Activated T-cell treated with anti-CD3 and anti-CD28 coated beads for 1 hour (primary cell): Measurements from ENCODE around the gene FRMPD2.

Source experiments
- DNase-seq: peaks from one replicate; pipeline ENCODE4 v3.0.0-alpha.2; 2020; ENCODE audit warnings: low read depth

Gene FRMPD2, protein sequence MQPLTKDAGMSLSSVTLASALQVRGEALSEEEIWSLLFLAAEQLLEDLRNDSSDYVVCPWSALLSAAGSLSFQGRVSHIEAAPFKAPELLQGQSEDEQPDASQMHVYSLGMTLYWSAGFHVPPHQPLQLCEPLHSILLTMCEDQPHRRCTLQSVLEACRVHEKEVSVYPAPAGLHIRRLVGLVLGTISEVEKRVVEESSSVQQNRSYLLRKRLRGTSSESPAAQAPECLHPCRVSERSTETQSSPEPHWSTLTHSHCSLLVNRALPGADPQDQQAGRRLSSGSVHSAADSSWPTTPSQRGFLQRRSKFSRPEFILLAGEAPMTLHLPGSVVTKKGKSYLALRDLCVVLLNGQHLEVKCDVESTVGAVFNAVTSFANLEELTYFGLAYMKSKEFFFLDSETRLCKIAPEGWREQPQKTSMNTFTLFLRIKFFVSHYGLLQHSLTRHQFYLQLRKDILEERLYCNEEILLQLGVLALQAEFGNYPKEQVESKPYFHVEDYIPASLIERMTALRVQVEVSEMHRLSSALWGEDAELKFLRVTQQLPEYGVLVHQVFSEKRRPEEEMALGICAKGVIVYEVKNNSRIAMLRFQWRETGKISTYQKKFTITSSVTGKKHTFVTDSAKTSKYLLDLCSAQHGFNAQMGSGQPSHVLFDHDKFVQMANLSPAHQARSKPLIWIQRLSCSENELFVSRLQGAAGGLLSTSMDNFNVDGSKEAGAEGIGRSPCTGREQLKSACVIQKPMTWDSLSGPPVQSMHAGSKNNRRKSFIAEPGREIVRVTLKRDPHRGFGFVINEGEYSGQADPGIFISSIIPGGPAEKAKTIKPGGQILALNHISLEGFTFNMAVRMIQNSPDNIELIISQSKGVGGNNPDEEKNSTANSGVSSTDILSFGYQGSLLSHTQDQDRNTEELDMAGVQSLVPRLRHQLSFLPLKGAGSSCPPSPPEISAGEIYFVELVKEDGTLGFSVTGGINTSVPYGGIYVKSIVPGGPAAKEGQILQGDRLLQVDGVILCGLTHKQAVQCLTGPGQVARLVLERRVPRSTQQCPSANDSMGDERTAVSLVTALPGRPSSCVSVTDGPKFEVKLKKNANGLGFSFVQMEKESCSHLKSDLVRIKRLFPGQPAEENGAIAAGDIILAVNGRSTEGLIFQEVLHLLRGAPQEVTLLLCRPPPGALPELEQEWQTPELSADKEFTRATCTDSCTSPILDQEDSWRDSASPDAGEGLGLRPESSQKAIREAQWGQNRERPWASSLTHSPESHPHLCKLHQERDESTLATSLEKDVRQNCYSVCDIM (N-terminal part only)

DNA sequence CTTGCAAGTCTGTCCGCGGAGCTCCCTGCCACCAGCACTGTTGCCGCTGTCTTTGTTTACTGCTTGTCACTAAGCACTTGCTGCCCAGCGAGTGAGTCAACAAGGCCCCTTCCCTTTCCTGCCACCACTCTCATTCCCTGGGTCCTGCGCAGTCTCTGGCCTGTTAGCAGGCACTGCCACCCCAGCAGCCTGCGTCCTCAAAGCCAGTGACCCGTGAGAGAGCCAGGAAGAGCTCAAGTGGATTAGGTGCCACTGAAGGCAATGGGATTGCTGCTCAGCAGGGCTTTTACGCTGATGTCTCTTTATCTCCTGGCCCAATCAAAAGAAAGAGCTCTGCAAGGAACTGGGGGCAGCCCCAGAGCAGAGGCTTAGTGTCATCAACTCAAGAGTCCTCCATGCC lies at the start of gene FRMPD2:
Gene FRMPD2 (minus strand): TSS at position 61 of the 400 bp plus-strand sequence. CDS start 129 bp downstream, outside the sequence.
- DNase-seq: no peak

DNA sequence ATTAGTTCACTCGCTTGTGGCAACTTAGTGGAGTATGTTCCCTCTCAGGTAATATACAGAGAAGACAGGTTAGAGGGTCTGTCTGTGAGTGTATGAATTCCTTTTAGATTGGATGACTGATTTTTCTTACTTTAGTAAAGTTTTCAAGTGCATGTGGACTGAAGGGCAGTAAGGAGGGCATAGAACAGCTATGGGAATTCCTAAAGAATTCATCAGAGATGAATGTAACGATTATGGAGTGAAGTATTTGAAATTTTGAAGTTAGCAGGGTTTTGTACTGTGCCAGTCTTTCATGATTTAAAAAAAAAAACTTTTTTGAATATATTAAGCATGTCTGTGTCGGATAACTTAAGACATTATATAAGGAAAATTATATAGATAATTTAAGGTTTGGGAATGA lies 47.5 kb upstream of the FRMPD2 start:
- DNase-seq: no peak

DNA sequence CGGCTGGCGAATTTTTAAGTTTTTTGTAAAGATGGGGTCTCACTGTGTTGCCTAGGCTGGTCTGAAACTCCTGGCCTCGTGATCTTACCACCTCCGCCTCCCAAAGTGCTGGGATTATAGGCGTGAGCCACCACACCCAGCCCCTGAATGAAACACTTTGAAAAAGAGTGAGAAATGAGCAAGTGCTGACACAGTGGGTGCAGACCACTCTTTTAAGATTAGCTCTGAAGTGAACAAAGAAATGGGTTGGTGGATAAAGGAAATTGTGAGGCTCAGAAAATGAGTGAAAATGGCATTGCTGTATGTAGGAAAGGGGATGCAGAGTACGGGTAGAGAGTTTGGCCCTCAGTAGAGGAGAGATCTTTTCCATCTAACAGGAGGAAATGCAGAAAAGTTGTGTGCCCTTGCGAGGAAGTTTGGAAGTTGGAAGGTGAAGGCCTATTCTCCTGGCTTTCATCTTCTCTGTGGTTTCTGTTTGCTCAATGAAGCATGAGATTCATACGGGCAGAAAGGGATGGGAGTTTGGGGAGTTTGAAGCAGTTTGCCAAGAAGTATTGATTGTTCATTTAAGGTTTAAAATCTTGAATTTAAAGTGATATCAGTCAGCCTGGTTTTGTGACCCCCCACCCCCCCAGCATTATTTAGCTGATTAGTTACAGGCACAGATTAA lies 43.0 kb upstream of the FRMPD2 start:
- no peak for DNase-seq

DNA sequence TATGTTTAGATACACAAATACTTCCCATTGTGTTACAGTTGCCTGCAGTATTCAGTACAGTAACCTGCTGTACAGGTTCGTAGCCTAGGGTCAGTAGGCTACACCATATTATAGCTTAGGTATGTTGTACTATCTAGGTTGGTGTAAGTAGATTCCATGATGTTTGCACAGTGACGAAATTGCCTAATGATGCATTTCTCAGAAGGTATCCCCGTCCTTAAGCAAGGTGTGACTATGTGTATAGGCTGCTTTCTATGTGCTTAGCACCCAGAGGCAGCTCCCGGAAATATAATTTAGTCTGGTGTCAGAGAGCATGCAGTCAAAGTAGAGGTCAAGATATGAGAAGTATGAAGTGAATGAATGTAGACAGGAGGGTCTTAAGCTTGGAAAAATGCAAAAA lies 41.7 kb upstream of the FRMPD2 start:
- DNase-seq: no peak

DNA sequence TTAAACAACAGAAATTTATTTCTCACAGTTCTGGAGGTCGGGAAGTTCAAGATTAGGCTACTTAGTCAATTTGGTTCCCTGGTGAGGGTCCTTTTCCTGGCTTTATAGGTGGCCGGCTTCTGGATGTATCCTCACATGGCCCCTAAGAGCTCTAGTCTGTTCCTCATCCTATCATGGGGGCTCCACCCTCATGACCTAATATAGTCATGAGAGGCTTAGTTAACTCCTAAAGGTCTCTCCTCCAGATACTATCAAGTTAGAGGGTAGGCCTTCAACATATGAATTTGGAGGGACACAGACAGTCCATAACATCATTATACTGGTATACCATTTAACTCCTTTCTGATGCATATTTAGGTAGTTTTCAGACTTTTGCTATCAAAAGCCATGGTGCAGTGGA lies 39.6 kb upstream of the FRMPD2 start:
- DNase-seq: no peak

DNA sequence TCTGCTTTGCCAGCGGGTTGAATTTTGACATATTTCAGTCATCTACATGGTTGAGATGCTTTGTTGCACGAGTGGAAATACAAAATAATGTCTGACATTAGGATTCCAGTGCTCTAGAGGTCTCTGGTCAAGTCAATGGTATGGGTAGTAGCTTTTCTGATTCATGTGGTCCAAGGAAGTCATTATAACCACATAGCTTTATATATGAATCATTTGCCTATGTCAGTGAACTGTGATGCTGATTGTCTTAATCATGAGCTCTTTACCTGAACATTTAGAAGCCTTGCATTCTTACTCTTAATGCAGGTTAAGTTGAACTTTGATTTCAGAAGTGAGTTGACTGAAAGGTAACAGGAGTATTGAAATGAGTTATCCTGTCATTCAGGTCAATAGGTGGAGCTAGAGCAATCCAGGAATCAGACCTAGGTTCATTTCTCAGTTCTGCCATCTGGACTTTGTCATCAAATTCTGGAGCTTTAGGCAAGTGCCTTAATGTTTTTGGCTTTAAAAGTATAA lies 35.3 kb upstream of the FRMPD2 start:
- DNase-seq: no peak

DNA sequence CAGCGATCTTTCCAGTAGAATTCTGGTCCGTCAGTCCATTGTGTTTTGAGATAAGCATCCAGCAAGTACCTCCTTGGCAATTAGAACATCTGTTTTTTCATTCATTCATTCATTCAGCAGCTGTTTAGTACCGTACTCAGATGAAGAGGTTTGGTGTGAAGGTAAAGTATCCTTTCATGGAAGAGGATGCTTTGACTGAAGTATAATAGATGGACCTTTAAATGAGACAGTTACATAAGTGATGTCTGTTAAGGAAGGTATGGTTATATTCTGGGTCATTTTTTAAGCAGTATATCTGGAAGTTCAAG lies 33.2 kb upstream of the FRMPD2 start:
- no peak for DNase-seq

DNA sequence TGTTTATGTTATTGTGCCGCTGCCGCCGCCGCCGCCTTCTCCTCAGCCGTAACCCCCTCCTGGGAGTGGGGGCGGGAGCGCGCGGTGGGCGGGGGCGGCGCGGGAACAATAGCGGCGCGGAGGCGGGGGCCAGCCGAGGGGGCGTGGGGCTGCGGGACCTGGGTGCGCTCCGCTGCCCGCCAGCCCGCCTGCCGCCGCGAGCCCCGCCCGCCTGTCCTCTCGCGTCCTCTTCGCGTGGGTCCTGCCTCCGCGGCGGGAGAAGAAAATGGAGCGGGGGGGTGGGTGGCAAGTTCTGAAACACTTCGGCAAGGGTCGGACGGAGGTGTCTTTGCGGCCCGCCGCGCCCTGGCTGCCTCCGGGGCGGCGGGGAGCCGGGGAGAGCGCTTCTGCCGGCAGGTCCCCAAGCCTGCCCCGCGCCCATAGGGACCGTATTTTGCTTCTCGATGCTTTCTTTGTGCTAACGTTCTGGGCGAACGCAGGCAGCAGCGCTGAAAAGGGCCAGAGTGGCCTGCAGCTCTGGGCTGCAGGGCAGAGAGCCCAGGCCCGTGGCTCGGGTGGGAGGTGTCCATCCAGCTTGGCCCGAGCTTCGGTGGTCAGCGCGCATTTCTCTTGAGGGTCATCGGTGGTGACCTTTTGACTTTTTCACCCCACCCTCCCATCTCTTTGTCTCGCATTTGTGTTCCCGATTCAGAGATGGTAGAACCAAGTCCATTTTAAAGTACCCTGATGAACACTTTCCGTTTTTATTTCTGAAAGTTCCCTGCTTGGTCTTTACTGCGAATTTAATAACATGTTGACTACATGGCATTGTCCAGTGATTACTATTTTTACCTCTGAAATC lies 32.6 kb upstream of the FRMPD2 start:
- DNase-seq: peak; percentile 57

DNA sequence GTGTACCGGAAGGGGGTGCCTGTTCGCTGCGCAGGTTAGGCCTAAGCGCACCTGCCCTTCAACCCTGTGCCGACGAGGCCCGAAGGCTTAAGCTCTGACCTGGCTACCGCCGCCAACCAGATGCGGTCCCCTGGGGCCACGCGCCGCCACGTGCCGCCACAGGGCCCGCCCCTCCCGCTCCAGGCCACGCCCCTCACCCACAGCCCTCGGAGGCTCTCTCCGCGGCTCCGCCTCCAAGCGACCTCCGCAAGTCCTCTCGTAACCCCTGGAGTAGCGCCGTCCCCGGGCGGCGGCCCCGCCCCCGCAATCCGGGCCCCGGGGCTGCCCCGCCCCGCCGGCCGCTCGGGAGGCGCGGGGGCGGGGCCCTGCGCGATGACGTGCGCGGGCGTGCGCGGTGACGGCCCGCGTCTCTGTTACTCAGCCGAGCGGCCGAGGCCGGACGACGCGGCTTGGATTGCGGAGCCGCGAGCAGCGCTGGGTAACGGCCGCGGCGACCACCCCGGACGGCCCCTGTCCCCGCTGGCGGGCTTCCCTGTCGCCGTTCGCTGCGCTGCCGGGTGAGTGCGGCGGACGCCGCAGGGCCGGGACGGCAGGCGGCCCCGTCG lies 31.9 kb upstream of the FRMPD2 start, which contains the start of gene MAPK8:
Gene MAPK8 (plus strand): TSS at position 413 of the 605 bp plus-strand sequence. CDS start 94,984 bp downstream, outside the sequence.
- DNase-seq: peak; percentile 85

DNA sequence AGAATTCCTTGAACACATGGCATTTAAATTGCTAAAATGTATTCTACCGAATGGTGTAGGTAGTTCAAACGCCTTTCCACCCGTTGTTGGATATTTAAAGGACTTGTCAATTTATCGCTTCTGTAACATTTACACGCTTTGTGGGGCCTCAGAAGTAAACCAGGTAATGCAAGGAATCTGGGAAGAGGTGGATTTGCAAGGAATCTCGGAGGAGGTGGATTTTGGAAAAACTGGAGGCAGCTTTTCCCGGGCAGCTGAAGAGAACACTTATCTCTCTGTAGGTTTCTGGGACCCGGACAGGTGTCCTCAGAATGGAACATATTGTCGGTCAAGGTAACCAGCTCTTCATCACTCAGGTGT lies 31.4 kb upstream of the FRMPD2 start:
- DNase-seq: no peak

DNA sequence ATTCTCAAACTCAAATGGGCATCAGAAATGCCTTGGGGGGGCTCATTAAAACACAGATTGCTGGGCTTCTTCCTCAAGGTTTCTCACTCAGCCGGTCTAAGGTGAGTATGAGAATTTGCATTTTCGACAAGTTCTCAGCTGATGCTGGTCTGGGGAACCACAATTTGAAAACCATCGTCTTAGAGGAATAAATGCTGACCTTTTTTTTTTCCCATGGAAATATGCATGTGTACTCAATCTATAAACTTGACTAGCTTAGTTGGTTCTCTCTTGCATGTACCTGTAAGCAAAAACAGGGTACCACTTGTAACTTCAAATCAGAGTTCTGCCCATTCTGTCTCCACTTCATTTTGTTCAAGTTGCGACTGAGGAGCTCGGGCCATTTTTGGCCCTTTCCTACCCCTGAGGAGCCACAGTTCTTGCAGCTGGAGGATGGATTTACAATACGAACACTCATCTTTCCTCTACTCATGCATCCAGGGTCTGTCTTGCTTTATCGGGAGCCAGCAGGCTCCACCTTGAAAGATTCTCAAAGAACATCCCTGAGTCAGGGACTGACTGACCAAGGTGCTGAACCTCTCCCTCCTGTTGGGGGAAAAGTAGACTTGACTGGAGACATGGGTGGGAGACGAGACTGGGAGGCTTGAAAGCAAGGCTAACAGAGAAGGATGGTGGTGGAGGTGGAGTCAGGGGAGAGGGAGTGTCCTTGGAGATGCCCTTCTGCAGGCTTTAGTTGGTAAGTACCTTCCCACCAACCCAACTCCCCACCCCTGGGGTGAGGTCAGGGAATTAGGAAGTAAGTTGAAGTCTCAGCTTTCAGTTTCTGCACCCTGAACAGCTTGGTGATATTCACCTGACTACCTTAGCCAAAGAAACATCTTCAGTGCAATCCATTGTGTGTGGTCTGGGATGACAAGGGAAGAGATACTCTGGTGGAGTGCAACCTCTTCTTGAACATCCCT lies 28.3 kb upstream of the FRMPD2 start:
- no peak for DNase-seq

DNA sequence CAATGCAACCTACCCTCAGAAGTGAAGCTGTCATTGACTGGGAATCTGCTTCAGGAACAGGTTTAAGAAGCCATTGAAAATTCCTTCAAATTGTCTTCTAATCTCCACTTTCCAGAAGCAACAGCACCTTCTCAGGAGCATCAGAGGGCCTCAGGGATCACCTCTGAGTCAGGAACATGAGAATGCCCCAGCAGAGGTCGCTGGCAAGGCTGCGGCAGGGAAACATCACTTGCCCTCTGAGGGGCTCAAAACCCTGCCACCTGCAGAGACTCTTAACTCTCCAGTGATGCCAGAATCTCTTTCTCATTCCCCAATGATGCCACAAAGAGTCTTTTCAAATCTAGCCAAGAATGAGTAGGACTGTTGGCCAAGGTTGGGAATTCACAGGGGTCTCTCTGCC lies 26.1 kb upstream of the FRMPD2 start:
- no peak for DNase-seq

DNA sequence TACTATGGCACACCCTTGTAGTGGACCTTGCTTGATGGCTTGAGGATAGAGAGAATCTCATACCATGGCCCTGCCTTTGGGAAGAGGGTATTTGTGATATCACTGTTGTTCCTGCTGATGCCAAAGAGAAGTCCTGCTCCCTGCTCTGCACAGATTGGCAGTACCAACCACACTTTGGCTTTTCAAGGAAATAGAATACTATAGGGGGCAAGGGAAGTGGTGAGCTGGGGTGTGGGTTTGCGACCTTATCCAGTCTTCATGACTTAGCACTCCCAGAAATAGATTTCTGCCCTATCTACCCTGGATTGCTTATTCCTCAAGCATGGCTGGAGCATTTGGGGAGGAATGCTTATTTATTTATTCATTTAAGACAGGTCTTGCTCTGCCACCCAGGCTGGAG lies 25.2 kb upstream of the FRMPD2 start:
- no peak for DNase-seq

DNA sequence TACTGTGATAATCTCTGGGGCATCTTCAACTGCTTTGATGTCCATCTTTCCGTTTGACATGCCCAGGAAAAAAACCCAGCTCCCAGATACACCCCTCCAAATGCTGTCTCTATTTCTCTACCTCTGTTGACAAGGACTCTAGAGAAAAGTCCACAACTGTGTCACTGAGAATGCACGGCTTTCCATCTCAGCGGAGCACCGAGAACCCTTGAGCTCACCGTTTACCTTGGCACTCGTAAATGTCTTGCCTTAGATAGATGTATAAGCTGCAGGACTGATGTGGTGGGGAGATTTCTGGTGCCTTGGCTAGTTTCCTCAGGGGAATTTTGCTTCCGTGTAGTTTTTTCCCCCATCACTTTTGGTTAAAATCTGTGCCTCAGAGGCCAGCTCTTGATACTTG lies 24.6 kb upstream of the FRMPD2 start:
- no peak for DNase-seq

DNA sequence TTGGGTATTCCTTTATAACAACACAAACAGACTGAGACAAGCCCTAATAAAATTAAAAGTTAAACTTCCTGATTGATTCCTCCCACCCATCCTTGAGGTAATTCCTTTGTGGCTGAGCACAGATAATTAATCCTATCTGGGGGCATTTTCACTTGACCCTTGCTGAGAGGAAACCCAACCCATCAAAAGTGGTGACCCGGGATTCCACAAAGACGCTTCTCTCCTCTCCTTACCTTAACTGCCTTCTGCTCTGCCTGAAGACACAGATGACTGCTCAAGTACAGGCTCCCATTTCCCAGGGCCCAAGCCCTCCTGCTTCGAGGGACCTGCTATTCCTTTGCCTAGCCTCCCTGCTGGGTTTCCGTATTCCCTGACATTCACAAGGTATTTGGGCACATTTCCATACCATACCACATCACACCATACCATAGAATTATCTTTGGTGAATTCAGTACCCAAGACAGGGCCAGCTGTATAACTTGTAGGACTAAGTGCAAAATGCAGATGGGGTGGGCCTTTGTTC lies 22.1 kb upstream of the FRMPD2 start:
- no peak for DNase-seq

DNA sequence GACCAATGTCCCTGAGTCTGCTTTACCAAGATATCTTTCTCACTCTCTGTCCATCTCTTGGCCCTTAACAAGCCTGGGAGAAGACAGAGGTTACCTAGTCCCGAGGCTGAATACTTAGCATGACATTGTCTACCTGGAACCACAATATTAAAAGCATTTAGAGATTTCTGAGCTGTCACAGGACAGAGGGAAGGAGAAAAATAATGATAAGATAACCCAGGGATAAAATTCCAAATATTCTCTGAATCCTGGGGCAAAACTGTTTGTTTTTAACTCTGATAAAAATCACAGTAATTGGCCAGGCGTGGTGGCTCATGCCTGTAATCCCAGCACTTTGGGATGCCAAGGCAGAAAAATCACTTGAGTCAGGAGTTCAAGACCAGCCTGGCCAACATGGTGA lies 19.9 kb upstream of the FRMPD2 start:
- no peak for DNase-seq

DNA sequence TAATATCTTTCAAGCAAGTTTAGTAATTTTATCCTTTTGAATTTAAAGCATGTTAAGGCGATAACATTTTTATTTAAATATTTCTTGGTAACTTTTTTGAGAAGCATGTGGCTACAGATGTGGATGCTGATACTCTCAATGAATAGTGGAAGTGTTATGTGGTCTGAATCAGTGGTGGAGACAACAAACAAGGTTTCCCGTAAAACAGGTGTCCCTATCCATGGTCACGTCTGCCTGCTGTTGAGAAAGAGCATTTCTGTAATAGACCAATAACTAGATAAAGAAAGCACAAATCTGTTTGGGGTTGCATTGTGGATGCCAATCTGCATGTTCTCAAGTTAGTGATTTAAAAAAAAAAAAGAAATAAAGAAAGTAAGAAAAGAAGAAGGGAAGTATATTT lies 18.1 kb upstream of the FRMPD2 start:
- DNase-seq: no peak

DNA sequence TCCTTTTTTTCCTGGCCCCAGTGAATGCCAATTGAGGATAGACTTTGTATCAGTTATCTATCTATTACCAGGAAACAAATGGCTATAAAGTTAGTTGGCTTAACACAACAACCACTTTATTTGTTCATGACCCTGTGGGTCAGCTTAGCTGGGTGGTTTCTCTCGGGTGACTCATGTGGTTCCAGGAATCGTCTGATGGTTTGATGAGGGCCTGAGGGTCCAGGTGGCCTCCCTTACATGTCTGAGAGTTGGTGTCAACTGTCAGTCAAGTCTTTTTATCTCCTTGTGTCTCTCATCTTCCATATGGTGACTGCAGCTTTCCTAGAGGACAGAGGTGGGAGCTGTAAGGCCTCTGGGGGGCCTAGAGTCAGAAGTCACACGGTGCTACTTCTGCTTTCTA lies 16.7 kb upstream of the FRMPD2 start:
- no peak for DNase-seq

DNA sequence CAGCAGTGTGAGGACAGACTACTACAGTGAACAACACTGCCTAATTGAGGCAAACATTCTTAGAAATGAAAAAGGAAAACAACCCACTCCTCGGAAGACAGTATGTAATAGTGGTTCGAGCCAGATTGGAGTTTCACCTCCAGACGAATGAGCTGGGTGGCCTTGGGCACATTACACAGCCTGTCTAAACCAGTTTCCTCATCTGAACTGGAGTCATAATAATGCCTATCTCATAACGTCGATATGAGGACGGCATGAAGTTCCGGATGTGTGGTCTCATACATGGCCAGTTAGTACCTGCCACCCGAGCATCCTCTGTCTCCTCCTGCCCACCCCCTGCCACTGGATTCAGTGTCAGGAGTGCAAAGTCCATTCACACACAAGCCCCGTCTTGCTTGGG lies 15.8 kb upstream of the FRMPD2 start:
- DNase-seq: no peak
